SK-N-MC (cell line): ENCODE measurements around the gene CYP21A2.

Experiments used
- DNase-seq: peaks from one replicate; pipeline ENCODE4 v3.0.0-alpha.2; 2011; ENCODE audit warnings: low read depth, low spot score
- H3K27ac ChIP-seq: fragments of 200-600 bp; sonication (generic); 2 replicates; pipeline ENCODE4 v1.5.1; 2016; ENCODE audit warnings: mixed run types
- H3K36me3 ChIP-seq: fragments of 200-600 bp; sonication (generic); 2 replicates; pipeline ENCODE4 v1.6.1; 2017; ENCODE audit warnings: antibody characterized with exemption, low read length, mixed read lengths; ENCODE audit not compliant: insufficient read depth
- H3K4me3 ChIP-seq: fragments of 200-600 bp; sonication (generic); 2 replicates; pipeline ENCODE4 v1.5.1; 2016
- H3K9ac ChIP-seq: fragments of 200-600 bp; sonication (generic); 2 replicates; pipeline ENCODE4 v1.8.0; 2017; ENCODE audit warnings: mixed run types, mixed read lengths; ENCODE audit not compliant: insufficient read length
- H3K9me3 ChIP-seq: fragments of 200-600 bp; sonication (generic); 2 replicates; pipeline ENCODE4 v1.6.1; 2017; ENCODE audit warnings: low read depth, mild to moderate bottlenecking, antibody characterized with exemption, low read length, moderate library complexity, mixed read lengths
- EZH2 ChIP-seq: fragments of 200-600 bp; sonication (generic); IDR thresholded peaks from one replicate; pipeline ENCODE4 v1.6.1; 2017; ENCODE audit warnings: antibody characterized with exemption
- FOXP2 ChIP-seq: optimal IDR thresholded peaks from 2 replicates; pipeline ENCODE3; 2011; ENCODE audit warnings: mild to moderate bottlenecking, moderate library complexity; ENCODE audit not compliant: insufficient read depth; ENCODE audit errors: extremely low read length, control extremely low read depth
- POLR2AphosphoS5 ChIP-seq: IDR thresholded peaks from 2 replicates; pipeline ENCODE4 v1.6.1; 2012; ENCODE audit warnings: mild to moderate bottlenecking, low read depth, low read length, borderline replicate concordance

CYP21A2 gene

GRCh38 chr6:32073613-32074012 lies 35.4 kb downstream of the CYP21A2 start:
- TF ChIP-seq EZH2 (no peak), POLR2AphosphoS5 (no peak), FOXP2 (no peak)
- Histone ChIP-seq H3K36me3 (no peaks in the 10 kb centered on the region), H3K27ac (no peak overlapping the region), H3K9ac (no peak overlapping the region), H3K4me3 (no peak overlapping the region), H3K9me3 (no peaks in the 10 kb centered on the region)
- no peak for DNase-seq

- no peak for DNase-seq
- no peaks in the 10 kb centered on the region for H3K9me3 ChIP-seq
- H3K4me3 ChIP-seq = no peak overlapping the region
- H3K36me3 ChIP-seq = no peaks in the 10 kb centered on the region
- H3K9ac ChIP-seq = no peak overlapping the region
- TF ChIP-seq EZH2 (no peak), POLR2AphosphoS5 (no peak), FOXP2 (no peak)
- H3K27ac ChIP-seq = no peak overlapping the region
These were observed 36.8 kb downstream of the CYP21A2 start for GRCh38 chr6:32074996-32075532.

- Histone ChIP-seq H3K36me3 (no peaks in the 10 kb centered on the region), H3K9me3 (no peaks in the 10 kb centered on the region), H3K27ac (no peak overlapping the region), H3K4me3 (no peak overlapping the region), H3K9ac (no peak overlapping the region)
- TF ChIP-seq FOXP2 (no peak), POLR2AphosphoS5 (no peak), EZH2 (no peak)
- DNase-seq = no peak
These were observed 37.6 kb downstream of the CYP21A2 start for GRCh38 chr6:32075781-32076180.

- no peak overlapping the region for H3K9ac ChIP-seq
- no peak for DNase-seq
- no peaks in the 10 kb centered on the region for H3K9me3 ChIP-seq
- H3K4me3 ChIP-seq = no peak overlapping the region
- no peak overlapping the region for H3K27ac ChIP-seq
- H3K36me3 ChIP-seq = no peaks in the 10 kb centered on the region
- no peak for TF ChIP-seq FOXP2
- TF ChIP-seq POLR2AphosphoS5 = no peak
- TF ChIP-seq EZH2 = no peak
These were observed 38.1 kb downstream of the CYP21A2 start for GRCh38 chr6:32076321-32076809.

GRCh38 chr6:32079566-32080290 lies 41.5 kb downstream of the CYP21A2 start:
- TF ChIP-seq FOXP2 (no peak), EZH2 (no peak), POLR2AphosphoS5 (no peak)
- Histone ChIP-seq H3K9ac (no peak overlapping the region), H3K27ac (no peak overlapping the region), H3K36me3 (no peaks in the 10 kb centered on the region), H3K9me3 (no peaks in the 10 kb centered on the region), H3K4me3 (no peak overlapping the region)
- DNase-seq = no peak

GRCh38 chr6:32081168-32081990 lies 43.2 kb downstream of the CYP21A2 start:
- Histone ChIP-seq H3K27ac (no peak overlapping the region), H3K9ac (no peak overlapping the region), H3K4me3 (no peak overlapping the region), H3K9me3 (no peaks in the 10 kb centered on the region), H3K36me3 (no peaks in the 10 kb centered on the region)
- TF ChIP-seq POLR2AphosphoS5 (no peak), EZH2 (no peak), FOXP2 (no peak)
- DNase-seq = no peak

GRCh38 chr6:32082478-32082877 lies 44.3 kb downstream of the CYP21A2 start:
- H3K27ac ChIP-seq = no peak overlapping the region
- no peak overlapping the region for H3K9ac ChIP-seq
- H3K4me3 ChIP-seq = no peak overlapping the region
- DNase-seq = no peak
- H3K36me3 ChIP-seq = no peaks in the 10 kb centered on the region
- TF ChIP-seq EZH2 = no peak
- no peak for TF ChIP-seq FOXP2
- TF ChIP-seq POLR2AphosphoS5 = no peak
- no peaks in the 10 kb centered on the region for H3K9me3 ChIP-seq

- Histone ChIP-seq H3K9ac (no peak overlapping the region), H3K4me3 (no peak overlapping the region), H3K9me3 (no peaks in the 10 kb centered on the region), H3K27ac (no peak overlapping the region), H3K36me3 (no peaks in the 10 kb centered on the region)
- DNase-seq = no peak
- no peak for TF ChIP-seq EZH2
- no peak for TF ChIP-seq POLR2AphosphoS5
- TF ChIP-seq FOXP2 = no peak
These were observed 44.7 kb downstream of the CYP21A2 start for GRCh38 chr6:32082935-32083334.
